ENCODE data around the gene MPND.
A peak's percentile ranks its signal among the peaks of the same experiment; 100 is the strongest.

MPND gene

GRCh38 chr19:4389064-4389375 is 45.7 kb downstream of the MPND start (continued):
- no peak for TF ChIP-seq ZNF785 (tag by site-specific recombination; IDR thresholded peaks at IDR 0.05)
- no peak for TF ChIP-seq ZNF837 (tag by site-specific recombination; IDR thresholded peaks at IDR 0.05)
- no peak for TF ChIP-seq ZNF629 (tag by site-specific recombination; IDR thresholded peaks at IDR 0.05)
- TF ChIP-seq ZNF548 (tag by site-specific recombination; IDR thresholded peaks at IDR 0.05), result no peak
- TF ChIP-seq SP7 (tag by site-specific recombination; IDR thresholded peaks at IDR 0.05), result no peak
- no peak for TF ChIP-seq ZNF416 (tag by site-specific recombination; IDR thresholded peaks at IDR 0.05)
- TF ChIP-seq ZNF843 (tag by site-specific recombination; IDR thresholded peaks at IDR 0.05), result no peak
- TF ChIP-seq, protein P1, sequence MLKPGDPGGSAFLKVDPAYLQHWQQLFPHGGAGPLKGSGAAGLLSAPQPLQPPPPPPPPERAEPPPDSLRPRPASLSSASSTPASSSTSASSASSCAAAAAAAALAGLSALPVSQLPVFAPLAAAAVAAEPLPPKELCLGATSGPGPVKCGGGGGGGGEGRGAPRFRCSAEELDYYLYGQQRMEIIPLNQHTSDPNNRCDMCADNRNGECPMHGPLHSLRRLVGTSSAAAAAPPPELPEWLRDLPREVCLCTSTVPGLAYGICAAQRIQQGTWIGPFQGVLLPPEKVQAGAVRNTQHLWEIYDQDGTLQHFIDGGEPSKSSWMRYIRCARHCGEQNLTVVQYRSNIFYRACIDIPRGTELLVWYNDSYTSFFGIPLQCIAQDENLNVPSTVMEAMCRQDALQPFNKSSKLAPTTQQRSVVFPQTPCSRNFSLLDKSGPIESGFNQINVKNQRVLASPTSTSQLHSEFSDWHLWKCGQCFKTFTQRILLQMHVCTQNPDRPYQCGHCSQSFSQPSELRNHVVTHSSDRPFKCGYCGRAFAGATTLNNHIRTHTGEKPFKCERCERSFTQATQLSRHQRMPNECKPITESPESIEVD (tag by site-specific recombination; IDR thresholded peaks at IDR 0.05), result no peak
- no peak for TF ChIP-seq ZNF184 (tag by site-specific recombination; IDR thresholded peaks at IDR 0.05)

DNA sequence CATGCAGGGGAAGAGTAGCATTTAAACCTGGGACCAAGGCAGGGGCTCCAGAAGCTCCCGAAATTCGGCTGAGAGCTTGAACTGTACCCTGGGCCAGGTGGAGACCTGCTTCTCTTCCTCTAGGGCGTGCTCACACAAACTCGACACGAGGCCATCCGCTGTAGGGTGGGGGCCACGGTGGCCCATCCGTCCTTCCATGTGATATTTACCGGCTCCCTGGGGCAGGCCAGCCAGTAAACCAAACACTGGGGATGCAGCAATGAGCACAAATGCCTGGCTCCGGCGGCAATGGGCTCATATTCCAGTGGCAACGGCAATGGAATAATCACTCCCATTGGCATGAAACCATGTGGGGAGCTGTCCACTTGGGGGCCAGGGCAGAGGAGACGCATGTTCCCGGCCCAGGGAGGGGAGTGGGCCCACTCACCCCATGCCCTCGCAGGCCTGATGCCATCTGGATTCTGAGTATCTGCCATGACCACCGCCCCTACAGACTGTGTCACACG is 46.2 kb downstream of the MPND start:
- peaks cover 0 to 24% of the 10 kb centered on the region in 2 experiments; a peak in 2 of 3 replicates for H3K36me3 ChIP-seq (ENCODE audit: control insufficient read depth in 2 of 2, insufficient read depth in 1 of 2, low read length in 2 of 2)
- ChIA-PET CTCF (interaction anchor here (3.0 kb wide), 1 partner anchor 11 kb away, joined by 14 read pairs; the partner anchor contains the start of gene SH3GL1), POLR2A (no interaction called here)
- peaks cover 13% of the 10 kb centered on the region for H3K4me1 ChIP-seq (ENCODE audit: control insufficient read depth, insufficient read depth, low read length)
- H3K9me3 ChIP-seq (ENCODE audit: control insufficient read depth, insufficient read depth, low read depth, low read length), result no peaks in the 10 kb centered on the region
- no peak overlapping the region for H3K4me3 ChIP-seq (ENCODE audit: low read depth, low read length)
- H3K27ac ChIP-seq (ENCODE audit: extremely low read depth, low read depth, low read length), result no peak overlapping the region
- TF ChIP-seq REST (tag by site-specific recombination; IDR thresholded peaks at IDR 0.05), result peak; percentile 51
- no peak for TF ChIP-seq ZNF610 (tag by site-specific recombination; IDR thresholded peaks at IDR 0.05; ENCODE audit: borderline replicate concordance)
- TF ChIP-seq OSR2 (tag by site-specific recombination; IDR thresholded peaks at IDR 0.05), result no peak

GRCh38 chr19:4390017-4390566 is 46.7 kb downstream of the MPND start:
- peak overlapping the region; percentile 25; the same call in 1 of the 2 replicates for H3K27ac ChIP-seq (ENCODE audit: extremely low read depth, low read depth, low read length)
- POLR2A ChIA-PET, result interaction anchor here (0.5 to 1.0 kb wide), 2 partner anchors 84 to 126 kb away, joined by 3 read pairs; no protein-coding TSS in a partner anchor
- H3K36me3 ChIP-seq (ENCODE audit: control insufficient read depth in 2 of 2, insufficient read depth in 1 of 2, low read length in 2 of 2), result peaks cover 0 to 29% of the 10 kb centered on the region in 2 experiments; a peak in 2 of 3 replicates
- CTCF ChIA-PET, result interaction anchor here (0.6 to 3.0 kb wide), 2 partner anchors 10 to 126 kb away, joined by 3 to 14 read pairs; partner anchors contain the start of gene SH3GL1
- TF ChIP-seq ZNF366 (tag by site-specific recombination; conservative IDR thresholded peaks at IDR 0.05), result peak; percentile 80
- TF ChIP-seq ZBTB8A (tag by site-specific recombination; IDR thresholded peaks at IDR 0.05), result peak; percentile 36; the same call in 1 of the 2 replicates
- TF ChIP-seq, protein P2, sequence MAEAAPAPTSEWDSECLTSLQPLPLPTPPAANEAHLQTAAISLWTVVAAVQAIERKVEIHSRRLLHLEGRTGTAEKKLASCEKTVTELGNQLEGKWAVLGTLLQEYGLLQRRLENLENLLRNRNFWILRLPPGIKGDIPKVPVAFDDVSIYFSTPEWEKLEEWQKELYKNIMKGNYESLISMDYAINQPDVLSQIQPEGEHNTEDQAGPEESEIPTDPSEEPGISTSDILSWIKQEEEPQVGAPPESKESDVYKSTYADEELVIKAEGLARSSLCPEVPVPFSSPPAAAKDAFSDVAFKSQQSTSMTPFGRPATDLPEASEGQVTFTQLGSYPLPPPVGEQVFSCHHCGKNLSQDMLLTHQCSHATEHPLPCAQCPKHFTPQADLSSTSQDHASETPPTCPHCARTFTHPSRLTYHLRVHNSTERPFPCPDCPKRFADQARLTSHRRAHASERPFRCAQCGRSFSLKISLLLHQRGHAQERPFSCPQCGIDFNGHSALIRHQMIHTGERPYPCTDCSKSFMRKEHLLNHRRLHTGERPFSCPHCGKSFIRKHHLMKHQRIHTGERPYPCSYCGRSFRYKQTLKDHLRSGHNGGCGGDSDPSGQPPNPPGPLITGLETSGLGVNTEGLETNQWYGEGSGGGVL (tag by site-specific recombination; IDR thresholded peaks at IDR 0.05), result peak; percentile 89
- TF ChIP-seq TSHZ1 (tag by site-specific recombination; IDR thresholded peaks at IDR 0.05; ENCODE audit: borderline replicate concordance), result no peak
- peak; percentile 91 for TF ChIP-seq PRDM1 (tag by site-specific recombination; IDR thresholded peaks at IDR 0.05)
- no peak for TF ChIP-seq ZNF202 (tag by site-specific recombination; IDR thresholded peaks at IDR 0.05; ENCODE audit: borderline replicate concordance)
- no peak for TF ChIP-seq ZNF394 (tag by site-specific recombination; IDR thresholded peaks at IDR 0.05; ENCODE audit: borderline replicate concordance)
- H3K4me1 ChIP-seq (ENCODE audit: control insufficient read depth, insufficient read depth, low read length), result peaks cover 13% of the 10 kb centered on the region
- H3K4me3 ChIP-seq (ENCODE audit: low read depth, low read length), result no peak overlapping the region
- H3K9me3 ChIP-seq (ENCODE audit: control insufficient read depth, insufficient read depth, low read depth, low read length), result no peaks in the 10 kb centered on the region

All from HEK293 (cell line).